Ascending aorta (tissue), 2 donors: Measurements from ENCODE around the gene ARHGAP23. TPM values are rescaled to one million over a fixed set of nuclear protein-coding genes. Genes with fewer than 3 reads are reported as not detected.

ENCODE experiments used
- DNase-seq, 2 donors: peaks; one replicate each; pipeline ENCODE4 v3.0.0-alpha.2; 2019; ENCODE audit warnings: low spot score in 2 of 2
- H3K27ac ChIP-seq, 2 donors: fragments of 200-600 bp; sonication (generic); one replicate each; pipeline ENCODE4 v1.5.1; 2016 to 2017; ENCODE audit warnings: mild to moderate bottlenecking in 1 of 2
- H3K27me3 ChIP-seq: fragments of 200-600 bp; sonication (generic); one replicate; pipeline ENCODE4 v1.5.1; 2017
- H3K36me3 ChIP-seq, 2 donors: fragments of 200-600 bp; sonication (generic); one replicate each; pipeline ENCODE4 v1.5.1; 2016
- H3K4me1 ChIP-seq, 2 donors: fragments of 200-600 bp; sonication (generic); one replicate each; pipeline ENCODE4 v1.5.1; 2016 to 2017; ENCODE audit warnings: mild to moderate bottlenecking in 1 of 2
- H3K4me3 ChIP-seq, 2 donors: fragments of 200-600 bp; sonication (generic); one replicate each; pipeline ENCODE4 v1.5.1; 2016 to 2017; ENCODE audit warnings: mild to moderate bottlenecking in 1 of 2
- H3K9me3 ChIP-seq, 2 donors: fragments of 200-600 bp; sonication (generic); one replicate each; pipeline ENCODE4 v1.5.1; 2016
- intact Hi-C: fragments of 100-400 bp; cut with DNase I; formaldehyde crosslinking; loops from one replicate; pipeline ENCODE4 v1.15.1; 2023
- total RNA-seq: library from RNA; depleted of rRNA; stranded (reverse); fragments of >200 nt; gene quantifications from one replicate; pipeline ENCODE4 v1.1.0, GENCODE V29; 2016
- TF ChIP-seq, protein P1 (sequence below), 3 experiments: fragments of 200-600 bp in 2 of 3; fragments of 450-650 bp in 1 of 3; sonication (generic) in 2 of 3; IDR thresholded peaks; one replicate each; pipeline ENCODE4 v1.5.1; 2016 to 2019; ENCODE audit warnings: antibody characterized with exemption in 3 of 3, mild to moderate bottlenecking in 1 of 3, moderate library complexity in 1 of 3

Gene ARHGAP23
- total RNA-seq, 1 donor from 2014 or later = 89.0 TPM

DNA sequence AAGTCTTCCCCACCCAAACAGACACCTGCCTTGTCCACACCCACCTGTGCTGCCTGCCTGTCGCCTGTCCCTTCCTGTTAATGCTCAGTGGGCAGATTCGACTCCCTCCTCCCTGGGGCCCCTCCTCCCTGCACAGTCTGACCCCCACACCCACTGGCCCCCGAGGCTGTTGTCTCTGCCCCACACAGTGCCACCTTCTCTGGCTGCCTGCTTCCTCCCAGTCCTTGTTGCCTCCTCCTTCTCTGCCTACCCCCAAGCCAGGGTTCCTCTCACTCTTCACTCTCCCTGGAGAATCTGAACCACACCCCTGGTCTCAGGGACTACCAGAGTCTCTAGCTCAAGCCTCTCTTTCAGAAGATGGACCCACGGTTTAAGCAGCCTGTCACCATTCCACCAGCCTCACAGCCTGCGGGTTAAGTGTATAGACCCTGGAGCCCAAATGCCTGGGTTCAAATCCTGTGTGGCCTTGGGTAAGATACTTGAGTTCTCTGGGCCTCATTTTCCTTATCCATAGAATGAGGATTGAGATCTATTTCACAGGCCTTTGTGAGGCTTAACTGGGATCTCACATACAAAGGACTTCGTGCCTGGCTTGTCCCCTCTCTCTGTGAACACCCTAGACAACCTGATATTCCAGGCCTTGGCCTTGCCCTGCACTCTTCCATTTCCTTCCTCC, 3.8 kb upstream of the ARHGAP23 start:
- Histone ChIP-seq H3K4me3 (no peak overlapping the region), H3K4me1 (peaks cover 27 to 52% of the 10 kb centered on the region in 2 donors), H3K27ac (peak overlapping the region; percentile 94 to 98), H3K27me3 (no peaks in the 10 kb centered on the region), H3K9me3 (no peaks in the 10 kb centered on the region), H3K36me3 (no peaks in the 10 kb centered on the region)
- intact Hi-C loops = loop anchor here (2.0 to 10.0 kb wide), 3 partner anchors 18 to 240 kb away; no protein-coding TSS in a partner anchor
- DNase-seq = no peak
- TF ChIP-seq, protein P1, sequence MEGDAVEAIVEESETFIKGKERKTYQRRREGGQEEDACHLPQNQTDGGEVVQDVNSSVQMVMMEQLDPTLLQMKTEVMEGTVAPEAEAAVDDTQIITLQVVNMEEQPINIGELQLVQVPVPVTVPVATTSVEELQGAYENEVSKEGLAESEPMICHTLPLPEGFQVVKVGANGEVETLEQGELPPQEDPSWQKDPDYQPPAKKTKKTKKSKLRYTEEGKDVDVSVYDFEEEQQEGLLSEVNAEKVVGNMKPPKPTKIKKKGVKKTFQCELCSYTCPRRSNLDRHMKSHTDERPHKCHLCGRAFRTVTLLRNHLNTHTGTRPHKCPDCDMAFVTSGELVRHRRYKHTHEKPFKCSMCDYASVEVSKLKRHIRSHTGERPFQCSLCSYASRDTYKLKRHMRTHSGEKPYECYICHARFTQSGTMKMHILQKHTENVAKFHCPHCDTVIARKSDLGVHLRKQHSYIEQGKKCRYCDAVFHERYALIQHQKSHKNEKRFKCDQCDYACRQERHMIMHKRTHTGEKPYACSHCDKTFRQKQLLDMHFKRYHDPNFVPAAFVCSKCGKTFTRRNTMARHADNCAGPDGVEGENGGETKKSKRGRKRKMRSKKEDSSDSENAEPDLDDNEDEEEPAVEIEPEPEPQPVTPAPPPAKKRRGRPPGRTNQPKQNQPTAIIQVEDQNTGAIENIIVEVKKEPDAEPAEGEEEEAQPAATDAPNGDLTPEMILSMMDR (IDR thresholded peaks at IDR 0.05) = no peak

DNA sequence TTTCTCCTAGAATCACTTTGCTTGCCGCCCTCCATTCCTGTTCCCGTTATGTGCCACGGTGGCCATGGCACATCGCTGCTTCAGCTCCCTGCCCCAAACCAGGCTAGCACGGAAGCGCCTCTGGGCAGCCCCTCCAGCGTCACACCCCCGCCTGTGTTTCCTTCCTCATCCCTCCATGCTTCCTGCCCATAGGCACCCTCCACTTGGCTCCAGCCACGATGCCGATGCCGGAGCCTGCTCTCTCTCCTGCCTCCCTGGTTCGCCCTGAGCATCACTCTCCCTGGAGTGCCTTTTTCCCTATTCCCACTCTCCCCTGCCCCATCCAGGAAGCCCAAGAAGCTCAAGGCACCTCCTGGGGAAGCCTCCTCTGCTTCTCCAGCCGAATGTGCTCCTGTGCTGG, 3.2 kb upstream of the ARHGAP23 start:
- Histone ChIP-seq H3K4me1 (peaks cover 27 to 53% of the 10 kb centered on the region in 2 donors), H3K4me3 (no peak overlapping the region), H3K36me3 (no peaks in the 10 kb centered on the region), H3K27ac (peak overlapping the region; percentile 94 to 98), H3K27me3 (no peaks in the 10 kb centered on the region), H3K9me3 (no peaks in the 10 kb centered on the region)
- TF ChIP-seq, protein P1 (IDR thresholded peaks at IDR 0.05) = no peak
- DNase-seq = no peak
- intact Hi-C loops = loop anchor here (2.0 to 10.0 kb wide), 2 partner anchors 18 to 240 kb away; no protein-coding TSS in a partner anchor

DNA sequence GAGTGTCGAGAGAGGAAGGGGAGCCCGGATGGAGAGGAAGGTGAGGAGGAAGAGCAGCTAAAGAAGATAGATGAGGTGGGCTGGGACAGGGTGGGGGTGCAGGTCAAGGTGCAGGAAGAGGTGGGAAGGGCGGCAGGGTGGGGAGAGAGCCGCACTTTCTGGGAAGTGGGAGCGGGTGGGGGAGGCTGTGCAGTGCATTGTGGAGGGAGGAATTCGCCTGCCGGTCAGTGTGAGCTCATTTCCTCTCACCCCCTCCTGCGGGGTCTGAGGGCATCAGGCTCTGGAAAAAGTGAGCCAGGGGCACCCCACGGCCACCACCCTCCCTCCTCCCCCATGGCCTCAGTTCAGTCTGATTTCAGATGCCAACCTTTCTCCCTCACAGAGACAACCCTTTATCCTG, 2.5 kb upstream of the ARHGAP23 start:
- Histone ChIP-seq H3K36me3 (no peaks in the 10 kb centered on the region), H3K27me3 (no peaks in the 10 kb centered on the region), H3K9me3 (no peaks in the 10 kb centered on the region), H3K4me1 (peaks cover 22 to 51% of the 10 kb centered on the region in 2 donors), H3K4me3 (no peak overlapping the region), H3K27ac (peak overlapping the region; percentile 94 to 98)
- intact Hi-C loops = loop anchor here (2.0 to 10.0 kb wide), 2 partner anchors 17 to 239 kb away; no protein-coding TSS in a partner anchor
- DNase-seq = peak in 1 of 2 donors; percentile 79
- TF ChIP-seq, protein P1 (IDR thresholded peaks at IDR 0.05) = no peak

DNA sequence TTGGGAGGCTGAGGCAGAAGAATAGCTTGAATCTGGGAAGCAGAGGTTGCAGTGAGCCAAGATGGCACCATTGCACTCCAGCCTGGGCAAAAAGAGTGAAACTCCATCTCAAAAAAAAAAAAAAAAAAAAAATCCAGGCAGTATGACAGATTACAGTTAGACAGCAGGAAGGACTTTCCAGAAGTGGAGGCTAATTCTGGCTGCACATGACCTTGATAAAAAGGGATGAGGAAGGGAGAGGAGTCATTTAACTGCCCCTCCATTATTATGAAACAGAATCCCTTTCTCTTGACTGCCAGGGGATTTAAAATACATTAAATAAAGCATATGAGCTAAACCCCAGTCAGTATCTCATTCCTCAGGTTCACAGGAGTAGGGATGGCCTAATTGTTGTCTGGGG, 1.8 kb upstream of the ARHGAP23 start:
- Histone ChIP-seq H3K27ac (peak overlapping the region; percentile 94 to 98), H3K9me3 (no peaks in the 10 kb centered on the region), H3K36me3 (no peaks in the 10 kb centered on the region), H3K4me3 (no peak overlapping the region), H3K27me3 (no peaks in the 10 kb centered on the region), H3K4me1 (peaks cover 15 to 50% of the 10 kb centered on the region in 2 donors)
- DNase-seq = no peak
- TF ChIP-seq, protein P1 (IDR thresholded peaks at IDR 0.05) = no peak
- intact Hi-C loops = loop anchor here (10.0 kb wide), 1 partner anchor 238 kb away; no protein-coding TSS in a partner anchor

DNA sequence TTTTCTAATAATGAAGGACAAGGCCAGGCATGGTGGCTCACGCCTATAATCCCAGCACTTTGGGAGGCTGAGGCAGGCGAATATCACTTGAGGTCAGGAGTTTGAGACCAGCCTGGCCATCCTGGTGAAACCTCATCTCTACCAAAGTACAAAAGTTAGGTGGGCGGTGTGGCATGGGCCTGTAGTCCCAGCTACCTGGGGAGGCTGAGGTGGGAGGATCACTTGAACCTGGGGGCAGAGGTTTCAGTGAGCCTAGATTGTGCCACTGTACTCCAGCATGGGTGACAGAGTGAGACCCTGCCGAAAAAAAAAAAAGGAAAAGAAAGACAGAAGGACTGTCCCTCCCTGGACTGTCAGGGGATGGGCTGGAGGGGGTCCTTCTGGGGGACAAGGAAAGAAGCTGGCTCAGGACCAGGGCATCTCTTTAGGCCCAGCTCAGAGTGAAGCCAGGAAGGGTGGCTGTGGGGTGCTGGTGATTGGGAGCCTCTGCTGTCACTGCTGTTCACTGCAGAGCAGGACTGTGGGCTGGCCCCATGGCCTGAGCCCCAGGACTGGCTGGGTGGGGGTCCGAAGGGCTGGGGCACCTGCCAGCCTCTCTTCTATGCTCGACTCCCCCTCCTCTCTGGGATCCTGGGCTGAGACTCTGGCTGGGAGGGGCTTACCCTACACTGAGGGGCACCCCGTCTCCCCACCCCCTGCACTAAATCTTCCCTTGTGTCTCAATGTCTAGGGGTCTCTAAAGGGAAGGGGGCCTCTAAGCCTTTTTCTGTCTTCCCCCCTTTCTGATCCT, 909 bp upstream of the ARHGAP23 start:
- intact Hi-C loops = loop anchor here (10.0 kb wide), 1 partner anchor 237 kb away; no protein-coding TSS in a partner anchor

More for the DNA sequence above, 909 bp upstream of the ARHGAP23 start:
- Histone ChIP-seq H3K4me1 (peaks cover 12 to 43% of the 10 kb centered on the region in 2 donors), H3K4me3 (peak overlapping the region; percentile 81 to 98), H3K36me3 (no peaks in the 10 kb centered on the region), H3K27ac (peak overlapping the region; percentile 94 to 98), H3K27me3 (no peaks in the 10 kb centered on the region), H3K9me3 (no peaks in the 10 kb centered on the region)
- TF ChIP-seq, protein P1 (IDR thresholded peaks at IDR 0.05) = no peak
- no peak for DNase-seq
